Iris pigment epithelial cell (primary cell): Measurements from ENCODE around the gene EGLN3.

ENCODE experiments used
- DNase-seq: peaks from one replicate; pipeline ENCODE4 v3.0.0-alpha.2; 2011; ENCODE audit warnings: low read depth

EGLN3 gene

GRCh38 chr14:33962016-33962415 is 11.1 kb upstream of the EGLN3 start:
- DNase-seq = no peak

DNA sequence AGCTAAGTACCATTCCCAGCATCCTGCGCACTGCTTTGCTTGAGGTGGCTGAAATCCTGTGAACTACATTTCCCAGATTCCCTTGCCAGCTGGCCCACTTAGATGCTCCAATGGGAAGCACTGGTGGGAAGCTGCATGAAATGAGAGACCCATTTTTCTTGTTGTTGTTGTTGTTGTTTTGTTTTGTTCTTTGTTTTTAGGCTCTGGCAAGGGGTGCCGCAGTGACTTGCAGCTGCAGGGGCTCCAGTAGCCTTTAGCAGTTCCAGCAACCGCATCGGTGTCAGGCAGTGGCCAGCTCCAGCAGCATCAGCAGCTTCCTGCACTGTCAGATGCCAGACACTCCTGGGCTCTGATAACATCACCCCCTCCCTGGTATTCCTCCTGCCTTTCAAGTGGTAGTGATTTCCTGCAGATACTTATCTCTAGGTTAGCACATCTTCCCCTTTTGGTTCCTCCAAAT is 8.8 kb upstream of the EGLN3 start:
- DNase-seq = no peak

DNA sequence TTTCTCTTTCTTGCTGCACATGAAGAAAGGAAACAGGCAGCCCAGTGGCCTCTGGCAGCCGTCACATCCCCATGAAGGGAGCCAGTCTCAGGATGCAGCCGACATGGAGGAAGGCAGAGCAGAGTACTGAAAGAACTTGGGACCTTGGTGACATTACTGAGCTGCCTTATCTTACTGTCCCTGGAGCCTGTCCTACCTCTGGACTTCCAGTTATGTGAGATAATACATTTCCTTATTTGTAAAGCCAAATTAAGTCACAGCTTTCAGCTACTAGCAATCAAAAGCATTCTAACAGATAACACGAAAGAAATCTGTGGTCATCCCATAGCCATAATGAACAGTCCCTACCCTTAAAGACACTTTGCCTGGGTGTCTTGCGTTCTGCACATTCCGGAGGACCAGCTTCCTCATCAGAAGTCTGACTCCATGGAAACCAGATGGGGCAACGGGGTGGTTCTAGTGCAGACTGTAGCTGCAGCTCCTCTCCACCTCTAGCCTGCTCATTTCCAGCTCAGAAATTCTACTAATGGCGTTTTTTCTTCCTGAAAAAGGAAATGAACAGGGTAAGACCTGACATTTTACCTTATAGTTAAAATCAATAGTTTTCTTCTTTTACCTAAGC is 7.8 kb upstream of the EGLN3 start:
- DNase-seq = no peak

GRCh38 chr14:33957993-33958392 is 7.1 kb upstream of the EGLN3 start:
- DNase-seq = no peak

- DNase-seq = no peak
Measured at GRCh38 chr14:33957299-33957698, 6.4 kb upstream of the EGLN3 start.

- DNase-seq = no peak
Measured at GRCh38 chr14:33956640-33957039, 5.8 kb upstream of the EGLN3 start.

- DNase-seq = no peak
Measured at GRCh38 chr14:33954016-33954598, 3.2 kb upstream of the EGLN3 start.

DNA sequence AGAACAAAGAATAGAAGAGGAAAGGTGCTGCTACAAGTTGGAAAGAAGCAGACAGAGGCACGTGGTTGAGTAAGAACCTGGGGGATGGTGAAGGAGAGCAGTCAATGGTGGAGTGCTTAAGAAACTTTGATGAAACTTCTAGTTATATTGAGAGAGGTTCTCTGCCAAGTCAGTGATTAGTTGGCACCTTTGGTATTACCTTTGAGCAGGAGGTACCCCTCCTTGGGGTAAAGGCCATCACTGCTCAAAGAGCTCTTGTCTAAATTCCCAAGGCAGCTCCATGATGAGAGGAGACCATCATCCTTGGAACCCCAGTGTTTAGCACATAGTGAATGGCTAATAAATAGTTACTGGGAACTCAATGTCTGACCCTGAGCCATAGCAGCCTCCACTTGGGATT is 1.7 kb upstream of the EGLN3 start:
- DNase-seq = no peak

GRCh38 chr14:33951183-33951840 is 438 bp upstream of the EGLN3 start:
- no peak for DNase-seq

DNA sequence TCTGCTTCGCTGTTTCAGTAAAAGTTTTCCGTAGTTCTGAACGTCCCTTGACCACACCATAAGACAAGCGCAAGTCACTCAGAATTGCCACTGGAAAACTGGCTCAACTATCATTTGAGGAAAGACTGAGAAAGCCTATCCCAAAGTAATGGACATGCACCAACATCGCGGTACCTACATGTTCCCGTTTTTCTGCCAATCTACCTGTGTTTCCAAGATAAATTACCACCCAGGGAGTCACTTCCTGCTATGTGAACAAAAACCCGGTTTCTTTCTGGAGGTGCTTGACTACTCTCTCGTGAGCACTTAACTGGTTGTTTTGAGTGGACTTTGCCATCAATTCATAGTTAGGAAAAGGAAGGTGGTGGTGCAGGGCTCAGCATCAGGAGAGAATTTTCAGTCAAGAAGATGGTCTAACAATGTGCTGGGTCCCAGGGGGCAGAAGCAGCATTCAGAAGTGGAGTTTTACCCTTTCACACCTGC is 1.4 kb downstream of the EGLN3 start:
- DNase-seq = no peak

GRCh38 chr14:33948869-33949408 is 1.9 kb downstream of the EGLN3 start:
- no peak for DNase-seq

DNA sequence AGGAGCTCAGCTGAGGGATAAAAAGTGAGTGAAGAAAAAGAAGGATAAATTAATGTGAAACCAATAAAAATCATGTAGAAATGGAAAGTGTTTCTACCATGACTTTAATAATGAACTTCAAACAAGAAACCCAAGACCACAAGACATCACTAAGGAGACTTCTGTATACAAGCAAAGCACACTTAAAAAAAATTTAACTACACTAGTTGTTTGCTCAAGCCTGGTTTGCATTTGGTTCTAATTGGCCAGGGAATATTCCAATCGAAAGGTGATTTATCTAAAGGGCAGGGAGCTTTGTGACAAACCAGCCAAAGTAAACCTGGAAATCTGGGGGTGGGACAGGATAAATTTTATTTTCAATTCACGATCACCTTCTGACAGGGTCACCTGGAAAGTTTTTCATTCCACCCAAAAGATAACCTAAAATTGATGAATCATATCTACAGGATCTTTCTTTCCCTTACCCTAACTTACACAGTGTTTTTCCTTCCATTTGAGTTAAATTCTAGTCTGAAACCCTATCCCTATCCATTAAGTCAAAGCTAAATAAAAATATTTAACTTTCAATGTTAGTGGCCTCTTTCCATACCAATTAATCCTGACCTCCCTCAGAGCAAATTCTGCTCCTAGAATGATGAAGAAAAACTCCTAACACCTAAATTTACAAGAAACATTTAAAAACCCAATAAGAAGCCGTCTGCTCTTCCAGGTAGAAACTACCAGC is 2.6 kb downstream of the EGLN3 start:
- no peak for DNase-seq

GRCh38 chr14:33946679-33947476 is 4.0 kb downstream of the EGLN3 start:
- DNase-seq = no peak

GRCh38 chr14:33945210-33946088 is 5.4 kb downstream of the EGLN3 start:
- no peak for DNase-seq

DNA sequence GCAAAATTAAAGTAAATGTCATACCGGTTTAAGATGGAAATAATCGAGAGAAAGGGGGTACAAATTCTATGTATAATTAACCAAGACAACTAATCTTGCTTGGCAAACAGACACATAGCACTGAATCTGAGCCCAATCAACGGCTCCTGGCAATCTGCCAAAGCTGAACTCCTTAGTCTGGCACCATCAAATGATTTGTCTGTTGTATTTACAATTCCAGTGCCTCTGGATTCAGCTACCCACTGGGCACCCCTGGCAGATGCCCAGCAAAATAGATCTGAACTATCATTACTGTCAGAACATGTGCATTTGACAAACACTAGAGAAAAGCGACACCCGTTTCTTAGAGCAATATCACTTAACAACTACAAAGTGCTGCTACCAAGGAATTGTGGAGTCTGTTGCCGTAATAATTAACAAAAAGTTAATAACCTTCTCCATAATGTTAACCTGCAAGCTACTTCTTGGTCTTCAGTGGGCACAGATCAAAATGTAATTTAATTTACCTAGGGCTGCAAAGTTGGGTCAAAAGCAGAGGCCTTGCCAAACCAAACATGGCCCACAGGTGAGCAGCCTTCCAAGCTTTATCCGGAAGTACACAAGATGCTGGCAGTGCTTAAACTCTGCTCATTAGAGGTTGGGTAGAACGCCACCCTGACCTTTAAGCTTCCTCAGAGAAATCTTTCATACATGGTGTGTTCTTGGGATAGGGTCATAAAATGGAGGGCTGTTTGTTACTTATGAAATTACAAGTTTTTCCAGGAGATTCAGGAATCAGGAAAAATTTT is 7.6 kb downstream of the EGLN3 start:
- no peak for DNase-seq

- DNase-seq = no peak
Measured at GRCh38 chr14:33941718-33942117, 9.2 kb downstream of the EGLN3 start.

GRCh38 chr14:33940561-33941011 is 10.3 kb downstream of the EGLN3 start:
- DNase-seq = no peak

DNA sequence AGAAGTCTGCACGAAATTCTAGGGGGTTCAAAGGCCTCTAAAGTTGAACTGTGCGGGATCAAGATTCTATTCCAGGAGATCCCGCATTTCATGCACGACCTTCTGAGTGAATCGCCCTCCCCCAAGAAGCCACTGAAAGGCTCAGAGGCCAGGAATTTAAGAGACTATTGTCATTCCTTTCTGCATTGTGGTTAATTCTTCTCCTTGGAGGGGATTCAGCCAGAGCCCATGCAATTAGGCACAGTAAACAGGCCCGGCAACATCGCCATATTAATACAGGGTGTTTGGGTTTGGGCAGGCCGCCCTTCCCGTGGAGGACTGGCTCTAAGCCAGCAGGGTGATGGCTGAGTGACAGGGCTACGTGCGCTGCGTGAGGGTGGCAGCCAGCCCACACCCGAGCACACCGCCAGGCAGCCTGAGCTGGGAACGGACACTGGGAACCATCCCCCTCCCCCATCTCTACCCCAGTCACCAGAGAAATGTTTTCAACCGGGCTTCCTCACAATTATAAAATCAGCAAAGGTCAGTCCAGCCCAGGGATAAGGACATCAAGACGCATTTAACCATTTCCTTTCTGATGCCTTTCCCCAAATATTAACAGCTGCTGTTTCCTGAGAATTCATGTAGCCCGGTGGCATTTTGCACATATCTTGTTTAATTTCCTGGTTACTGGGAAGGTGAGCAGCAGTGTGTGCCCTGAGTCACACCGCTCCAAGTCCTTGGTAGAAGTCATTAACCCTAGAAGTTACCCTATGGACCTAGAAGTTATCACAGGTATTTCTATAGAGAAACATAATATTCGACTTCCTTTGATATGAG is 12.5 kb downstream of the EGLN3 start:
- no peak for DNase-seq

DNA sequence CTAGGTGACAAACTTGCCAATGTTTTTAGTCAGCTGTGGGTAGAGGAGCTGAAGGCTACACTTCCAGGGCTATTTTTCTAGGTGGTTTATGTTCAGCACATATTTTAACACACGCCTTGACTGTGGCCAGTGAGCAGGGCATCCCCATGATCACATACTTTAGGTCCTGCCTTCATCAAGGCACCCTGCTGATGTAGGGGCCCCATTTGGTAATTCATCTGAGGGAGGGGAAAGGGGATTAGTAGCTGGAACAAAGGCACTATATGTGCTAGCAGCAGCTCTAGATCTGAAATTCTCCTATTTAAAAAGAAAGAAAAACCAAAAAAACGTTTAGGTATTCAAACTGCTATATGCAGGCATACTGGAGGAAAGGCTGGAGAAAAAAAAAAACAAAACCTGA is 14.5 kb downstream of the EGLN3 start:
- no peak for DNase-seq
